K562 (cell line): ENCODE measurements around the gene FAM3C. TPM values are rescaled to one million over a fixed set of nuclear protein-coding genes. Genes with fewer than 3 reads are reported as not detected.
A peak's percentile ranks its signal among the peaks of the same experiment; 100 is the strongest.

Experiments used
- ATAC-seq: fragments of 200-7000 bp; cut with Tn5 transposase; 3 replicates; pipeline ENCODE4 v1.9.1; 2020; ENCODE audit warnings: moderate library complexity
- BruUV-seq: library from RNA; stranded (reverse); fragments of 400-500 nt; replicated peaks from 2 replicates; lab custom pipeline; 2021; lab: Mats Ljungman, UMichigan
- CTCF ChIA-PET: fragments of 300-600 bp; formaldehyde crosslinking; extraction: SDS; loops from one replicate; lab custom pipeline; 2021; ENCODE audit warnings: low intra/inter-chr PET ratio; lab: Yijun Ruan, JAX
- POLR2A ChIA-PET: fragments of 300-600, 350-650 bp; sonication (Branson Sonifier 250); formaldehyde crosslinking; extraction: SDS; loops from one replicate; lab custom pipeline; 2021; ENCODE audit warnings: antibody characterized with exemption, inconsistent platforms; lab: Yijun Ruan, JAX
- DNase-seq, 4 experiments: peaks; one replicate each; pipeline versions ENCODE4 v3.0.0 to v3.0.0-alpha.2; 2011 to 2018; ENCODE audit warnings: low spot score in 3 of 4, mixed read lengths in 3 of 4; ENCODE audit errors: extremely low read depth in 1 of 4
- FAIRE-seq: peaks from 2 replicates; lab custom pipeline; 2011; peaks lifted over from hg19 to GRCh38; lab: Jason Lieb, UNC
- H2AFZ ChIP-seq: 2 replicates; pipeline ENCODE4 v1.6.0; 2011; ENCODE audit warnings: low read depth, low read length, control low read depth, inconsistent platforms
- H3K27ac ChIP-seq: fragments of 200-600 bp; 3 replicates; pipeline ENCODE4 v1.8.0; 2011; ENCODE audit warnings: low read depth, mild to moderate bottlenecking, control low read depth, inconsistent platforms, low read length, moderate library complexity, mixed read lengths; ENCODE audit errors: extremely low read depth
- H3K27me3 ChIP-seq, 2 experiments: fragments of 300-600 bp in 1 of 2; 2 replicates in 1 of 2; 3 replicates in 1 of 2; pipeline versions ENCODE4 v1.6.0 to v1.8.0; 2011; ENCODE audit warnings: inconsistent platforms in 2 of 2, low read length in 2 of 2, mild to moderate bottlenecking in 1 of 2, mixed read lengths in 1 of 2, moderate library complexity in 1 of 2; ENCODE audit not compliant: control insufficient read depth in 2 of 2, insufficient read depth in 2 of 2
- H3K36me3 ChIP-seq: fragments of 300-600 bp; 3 replicates; pipeline ENCODE4 v1.8.0; 2011; ENCODE audit warnings: mild to moderate bottlenecking, low read length, inconsistent platforms; ENCODE audit not compliant: control insufficient read depth, insufficient read depth
- H3K4me1 ChIP-seq, 2 experiments: fragments of 200-600 bp in 1 of 2; replicated peaks in 1 of 2; 2 replicates in 1 of 2; 3 replicates in 1 of 2; pipeline versions ENCODE4 v1.5.1 to v1.8.0; 2011; ENCODE audit warnings: inconsistent platforms in 2 of 2, low read length in 2 of 2, mild to moderate bottlenecking in 1 of 2, mixed read lengths in 1 of 2, moderate library complexity in 1 of 2; ENCODE audit not compliant: control insufficient read depth in 2 of 2, insufficient read depth in 2 of 2
- H3K4me2 ChIP-seq: 2 replicates; pipeline ENCODE4 v1.6.1; 2011; ENCODE audit warnings: low read length, control low read depth, inconsistent platforms, mixed read lengths; ENCODE audit not compliant: insufficient read depth
- H3K4me3 ChIP-seq: fragments of 200-600 bp; sonication (generic), shearing (Covaris generic); 2 replicates; pipeline ENCODE4 v1.5.1; 2016; ENCODE audit warnings: control low read depth, inconsistent platforms
- H3K79me2 ChIP-seq: fragments of 200-600 bp; 3 replicates; pipeline ENCODE4 v1.8.0; 2011; ENCODE audit warnings: low read length, inconsistent platforms; ENCODE audit not compliant: control insufficient read depth, insufficient read depth
- H3K9ac ChIP-seq, 2 experiments: 2 replicates each; pipeline versions ENCODE4 v1.6.0 to v1.6.1; 2011; ENCODE audit warnings: low read depth in 2 of 2, low read length in 2 of 2, control low read depth in 1 of 2, inconsistent platforms in 1 of 2, mild to moderate bottlenecking in 1 of 2, mixed read lengths in 1 of 2; ENCODE audit not compliant: insufficient read depth in 1 of 2
- H3K9me1 ChIP-seq: one replicate; pipeline ENCODE4 v1.6.0; 2011; ENCODE audit warnings: inconsistent platforms, mild to moderate bottlenecking, low read length, moderate library complexity; ENCODE audit not compliant: control insufficient read depth, insufficient read depth
- H3K9me3 ChIP-seq: replicated peaks from 2 replicates; pipeline ENCODE4 v1.5.1; 2011; ENCODE audit warnings: low read depth, low read length, inconsistent platforms; ENCODE audit not compliant: control insufficient read depth, insufficient read depth
- H4K20me1 ChIP-seq: replicated peaks from 2 replicates; pipeline ENCODE4 v1.6.1; 2011; ENCODE audit warnings: low read length, inconsistent platforms, mixed read lengths; ENCODE audit not compliant: control insufficient read depth, insufficient read depth
- ARHGAP35 ChIP-seq: fragments of 450-650 bp; IDR thresholded peaks from 2 replicates; pipeline ENCODE4 v1.6.1; 2018; ENCODE audit not compliant: partially characterized antibody
- KLF6 ChIP-seq: fragments of 250-450 bp; sonication (Bioruptor Pico); IDR thresholded peaks from 2 replicates; pipeline ENCODE4 v1.4.0; 2020; ENCODE audit warnings: mild to moderate bottlenecking, moderate library complexity, borderline replicate concordance
- L3MBTL2 ChIP-seq: fragments of 450-650 bp; IDR thresholded peaks from 2 replicates; pipeline ENCODE4 v1.6.1; 2016; ENCODE audit warnings: mild to moderate bottlenecking, moderate library complexity
- LEF1 ChIP-seq: fragments of 450-650 bp; IDR thresholded peaks from 2 replicates; pipeline ENCODE4 v1.6.1; 2016; ENCODE audit warnings: mild to moderate bottlenecking
- NFIX ChIP-seq: fragments of 250-450 bp; sonication (Bioruptor Pico); IDR thresholded peaks from 2 replicates; pipeline ENCODE4 v1.4.0; 2020; ENCODE audit warnings: low read depth, mild to moderate bottlenecking, moderate library complexity
- POLR2G ChIP-seq: fragments of 200-400 bp; formaldehyde crosslinking; IDR thresholded peaks from 2 replicates; pipeline ENCODE4 v1.6.1; 2017; ENCODE audit warnings: low read depth, mild to moderate bottlenecking, antibody characterized with exemption, low read length, moderate library complexity
- SMAD3 ChIP-seq: fragments of 450-650 bp; formaldehyde crosslinking; conservative IDR thresholded peaks from 2 replicates; pipeline ENCODE4 v1.4.0; 2020; ENCODE audit warnings: mild to moderate bottlenecking
- SRF ChIP-seq, 2 experiments: fragments of 250-450, 450-650 bp in 1 of 2; sonication (Bioruptor Pico) in 1 of 2; sonication (generic) in 1 of 2; formaldehyde crosslinking; IDR thresholded peaks; 2 replicates each; pipeline versions ENCODE4 v1.5.0 to v1.5.1; 2020 to 2022; ENCODE audit warnings: mild to moderate bottlenecking in 1 of 2, missing genetic modification reagents in 1 of 2
- ZBTB8A ChIP-seq: fragments of 450-650 bp; IDR thresholded peaks from 2 replicates; pipeline ENCODE4 v1.6.1; 2018; ENCODE audit warnings: mild to moderate bottlenecking, moderate library complexity; ENCODE audit not compliant: partially characterized antibody
- ZFX ChIP-seq: sonication (generic); formaldehyde crosslinking; IDR thresholded peaks from 2 replicates; pipeline ENCODE4 v1.8.0; 2022; ENCODE audit warnings: mild to moderate bottlenecking, missing genetic modification reagents, moderate library complexity
- ZNF232 ChIP-seq: sonication (generic); formaldehyde crosslinking; IDR thresholded peaks from 2 replicates; pipeline ENCODE4 v1.8.0; 2022; ENCODE audit warnings: mild to moderate bottlenecking, missing genetic modification reagents
- ZNF668 ChIP-seq: fragments of 250-450 bp; sonication (Bioruptor Pico); IDR thresholded peaks from 2 replicates; pipeline ENCODE4 v1.8.0; 2022; ENCODE audit warnings: mild to moderate bottlenecking, inconsistent platforms
- WGBS: fragments of 100-300 bp; shearing (Covaris generic); methylation state at CpG from one replicate; pipeline ENCODE4 v1.1.6; 2016; ENCODE audit warnings: low coverage, mixed read lengths; ENCODE audit not compliant: insufficient coverage; ENCODE audit errors: missing lambda C conversion rate; 5-methylcytosine and 5-hydroxymethylcytosine counted together
- in situ Hi-C: fragments of 300-500 bp; cut with MboI; formaldehyde crosslinking; loops from 4 replicates; pipeline ENCODE4 v1.15.0; 2018; ENCODE audit warnings: inconsistent platforms, mixed read lengths
- intact Hi-C: fragments of 100-400 bp; cut with micrococcal nuclease; formaldehyde crosslinking; loops from 2 replicates; pipeline ENCODE4 v1.14.2; 2022
- polyA plus RNA-seq, 8 experiments: library from polyadenylated mRNA; depleted of rRNA in 4 of 8; stranded (reverse) in 5 of 8; unstranded in 3 of 8; fragments of >200 nt; fragmentation: Nextera tagmentation in 2 of 8; fragmentation: Illumina TruSeq in 1 of 8; extraction: Ambion mirVana in 2 of 8; extraction: Trizol in 1 of 8; gene quantifications; 2 replicates each; pipeline versions ENCODE4 v1.2.1 to v1.2.3, GENCODE V29; 2011 to 2014; ENCODE audit warnings: inconsistent platforms in 1 of 8, missing spikeins in 1 of 8
- total RNA-seq, 7 experiments: library from RNA; depleted of rRNA in 6 of 7; stranded (reverse); fragments of >200 nt in 6 of 7; fragmentation: Illumina TruSeq in 2 of 7; extraction: Trizol in 2 of 7; gene quantifications; 2 replicates each; pipeline versions ENCODE4 v1.2.1 to v1.2.3, GENCODE V29; 2011 to 2021; ENCODE audit warnings: low replicate concordance in 1 of 7
- TF ChIP-seq, protein P1 (sequence below): fragments of 250-450 bp; sonication (Bioruptor Pico); IDR thresholded peaks from 2 replicates; pipeline ENCODE4 v1.9.0; 2021; ENCODE audit warnings: mild to moderate bottlenecking
- TF ChIP-seq, protein P2 (sequence below): sonication (generic); formaldehyde crosslinking; IDR thresholded peaks from 2 replicates; pipeline ENCODE4 v1.8.0; 2022; ENCODE audit warnings: mild to moderate bottlenecking, missing genetic modification reagents

The FAM3C gene
- total and polyA plus RNA-seq, 9 of the 15 experiments (the other 6 are each of a cell fraction or from before 2014, with no cell fraction given) = 10.6 to 42.6 (median 30.0) TPM

DNA sequence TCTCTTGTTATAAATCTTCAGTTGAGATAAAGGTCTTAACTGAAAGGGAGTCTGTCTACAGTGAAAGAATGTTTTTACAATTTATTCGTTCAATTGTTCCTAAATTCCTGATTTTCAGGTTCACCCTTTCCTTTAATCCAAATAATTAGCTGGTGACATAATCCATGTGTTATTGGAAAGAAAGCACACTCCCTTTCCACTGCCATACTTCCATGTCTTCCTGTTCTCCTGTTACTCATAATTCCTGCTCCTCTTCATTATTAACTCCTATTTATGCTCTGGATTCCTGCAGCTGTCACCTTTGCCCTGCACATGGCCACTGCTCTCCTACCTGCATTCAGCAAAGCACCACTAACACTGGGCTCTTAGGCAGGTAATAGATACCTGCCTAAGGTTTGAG is 40.0 kb upstream of the FAM3C start:
- BruUV-seq = no TSS peak
- no peak overlapping the region for H3K9ac ChIP-seq
- H3K9me1 ChIP-seq = no peaks in the 10 kb centered on the region
- H3K4me3 ChIP-seq = no peak overlapping the region
- H3K27me3 ChIP-seq = no peaks in the 10 kb centered on the region
- H2AFZ ChIP-seq = peak overlapping the region; percentile 64
- ATAC-seq (no peak), DNase-seq (no peak), FAIRE-seq (no peak)
- H3K9me3 ChIP-seq = no peaks in the 10 kb centered on the region
- no peak overlapping the region for H3K27ac ChIP-seq
- H3K4me1 ChIP-seq = peaks cover 11 to 14% of the 10 kb centered on the region in 2 experiments; a peak in 4 of 5 replicates
- no peaks in the 10 kb centered on the region for H4K20me1 ChIP-seq
- H3K36me3 ChIP-seq = no peaks in the 10 kb centered on the region
- whole genome bisulfite sequencing = 64% methylated on average over 1 of the region's 1 CpG
- intact Hi-C loops = no loop called here
- in situ Hi-C loops = no loop called here
- no peak overlapping the region for H3K4me2 ChIP-seq
- ChIA-PET CTCF (interaction anchor here (0.6 kb wide), 1 partner anchor 59 kb away, joined by 3 read pairs; no protein-coding TSS in a partner anchor), POLR2A (no interaction called here)
- no peaks in the 10 kb centered on the region for H3K79me2 ChIP-seq
- TF ChIP-seq ARHGAP35 (no peak), NFIX (CRISPR knock-in tag) (no peak), ZNF232 (CRISPR knock-in tag) (no peak), L3MBTL2 (no peak), ZFX (no peak), LEF1 (no peak), KLF6 (no peak), SRF (CRISPR knock-in tag; IDR thresholded peaks at IDR 0.05) (no peak), POLR2G (no peak), ZNF668 (CRISPR knock-in tag) (no peak), SMAD3 (CRISPR knock-in tag) (no peak), ZBTB8A (no peak)
- TF ChIP-seq, protein P1, sequence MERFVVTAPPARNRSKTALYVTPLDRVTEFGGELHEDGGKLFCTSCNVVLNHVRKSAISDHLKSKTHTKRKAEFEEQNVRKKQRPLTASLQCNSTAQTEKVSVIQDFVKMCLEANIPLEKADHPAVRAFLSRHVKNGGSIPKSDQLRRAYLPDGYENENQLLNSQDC (CRISPR knock-in tag) = no peak
- TF ChIP-seq, protein P2, sequence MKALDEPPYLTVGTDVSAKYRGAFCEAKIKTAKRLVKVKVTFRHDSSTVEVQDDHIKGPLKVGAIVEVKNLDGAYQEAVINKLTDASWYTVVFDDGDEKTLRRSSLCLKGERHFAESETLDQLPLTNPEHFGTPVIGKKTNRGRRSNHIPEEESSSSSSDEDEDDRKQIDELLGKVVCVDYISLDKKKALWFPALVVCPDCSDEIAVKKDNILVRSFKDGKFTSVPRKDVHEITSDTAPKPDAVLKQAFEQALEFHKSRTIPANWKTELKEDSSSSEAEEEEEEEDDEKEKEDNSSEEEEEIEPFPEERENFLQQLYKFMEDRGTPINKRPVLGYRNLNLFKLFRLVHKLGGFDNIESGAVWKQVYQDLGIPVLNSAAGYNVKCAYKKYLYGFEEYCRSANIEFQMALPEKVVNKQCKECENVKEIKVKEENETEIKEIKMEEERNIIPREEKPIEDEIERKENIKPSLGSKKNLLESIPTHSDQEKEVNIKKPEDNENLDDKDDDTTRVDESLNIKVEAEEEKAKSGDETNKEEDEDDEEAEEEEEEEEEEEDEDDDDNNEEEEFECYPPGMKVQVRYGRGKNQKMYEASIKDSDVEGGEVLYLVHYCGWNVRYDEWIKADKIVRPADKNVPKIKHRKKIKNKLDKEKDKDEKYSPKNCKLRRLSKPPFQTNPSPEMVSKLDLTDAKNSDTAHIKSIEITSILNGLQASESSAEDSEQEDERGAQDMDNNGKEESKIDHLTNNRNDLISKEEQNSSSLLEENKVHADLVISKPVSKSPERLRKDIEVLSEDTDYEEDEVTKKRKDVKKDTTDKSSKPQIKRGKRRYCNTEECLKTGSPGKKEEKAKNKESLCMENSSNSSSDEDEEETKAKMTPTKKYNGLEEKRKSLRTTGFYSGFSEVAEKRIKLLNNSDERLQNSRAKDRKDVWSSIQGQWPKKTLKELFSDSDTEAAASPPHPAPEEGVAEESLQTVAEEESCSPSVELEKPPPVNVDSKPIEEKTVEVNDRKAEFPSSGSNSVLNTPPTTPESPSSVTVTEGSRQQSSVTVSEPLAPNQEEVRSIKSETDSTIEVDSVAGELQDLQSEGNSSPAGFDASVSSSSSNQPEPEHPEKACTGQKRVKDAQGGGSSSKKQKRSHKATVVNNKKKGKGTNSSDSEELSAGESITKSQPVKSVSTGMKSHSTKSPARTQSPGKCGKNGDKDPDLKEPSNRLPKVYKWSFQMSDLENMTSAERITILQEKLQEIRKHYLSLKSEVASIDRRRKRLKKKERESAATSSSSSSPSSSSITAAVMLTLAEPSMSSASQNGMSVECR (CRISPR knock-in tag) = no peak
